ENCODE data around the gene ARL13B. TPM values are rescaled to one million over a fixed set of nuclear protein-coding genes. Genes with fewer than 3 reads are reported as not detected.

The ARL13B gene
- total RNA-seq, 2 experiments from 2014 or later = 10.5 to 10.7 TPM

DNA sequence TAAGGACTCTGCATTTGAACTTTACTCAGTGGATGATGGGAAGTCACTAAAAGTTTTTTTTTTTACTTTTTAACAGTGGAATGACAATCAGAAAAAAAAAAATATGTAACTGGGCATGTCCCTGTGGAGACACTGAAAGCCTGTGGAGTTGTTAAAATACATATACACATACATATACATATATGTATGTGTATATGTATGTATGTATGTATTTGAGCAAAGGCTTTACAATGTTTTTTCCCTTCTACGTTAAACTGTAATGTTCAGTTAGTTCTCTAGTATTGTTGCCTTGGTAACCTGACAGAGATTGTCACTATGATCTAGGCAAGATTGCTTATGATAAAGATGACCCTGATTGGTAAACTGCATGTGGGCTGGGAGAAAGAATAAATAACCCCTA, 113.2 kb downstream of the ARL13B start:
- Mint-ChIP-seq H3K27me3 (no peaks in the 10 kb centered on the region), H3K9me3 (no peaks in the 10 kb centered on the region), H3K4me1 (no peaks in the 10 kb centered on the region), H3K36me3 (peaks cover 20% of the 10 kb centered on the region), H3K4me3 (no peak overlapping the region), H3K27ac (no peak overlapping the region)
- DNase-seq = no peak

DNA sequence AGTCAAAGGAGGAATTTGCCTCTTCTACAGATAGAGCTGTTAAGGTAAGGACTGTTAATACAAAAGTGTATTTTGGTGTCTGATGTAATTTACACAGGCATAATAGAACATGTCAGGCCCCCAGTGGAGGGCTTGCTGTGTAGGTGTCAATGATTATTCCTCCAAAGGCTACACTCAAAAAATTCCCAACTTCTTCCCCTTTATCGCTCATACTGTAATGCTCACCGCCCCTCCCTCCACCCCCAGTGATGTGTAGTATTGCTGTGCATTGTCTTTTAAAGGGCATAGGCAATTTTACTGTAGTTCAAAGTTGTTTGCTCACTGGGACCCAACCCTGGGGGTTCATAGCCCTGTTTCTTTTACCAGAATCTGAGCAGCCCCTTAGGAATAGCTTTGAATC, 115.2 kb downstream of the ARL13B start:
- Mint-ChIP-seq H3K27me3 (no peaks in the 10 kb centered on the region), H3K36me3 (peaks cover 17% of the 10 kb centered on the region), H3K4me1 (no peaks in the 10 kb centered on the region), H3K27ac (no peak overlapping the region), H3K4me3 (no peak overlapping the region), H3K9me3 (no peaks in the 10 kb centered on the region)
- no peak for DNase-seq

DNA sequence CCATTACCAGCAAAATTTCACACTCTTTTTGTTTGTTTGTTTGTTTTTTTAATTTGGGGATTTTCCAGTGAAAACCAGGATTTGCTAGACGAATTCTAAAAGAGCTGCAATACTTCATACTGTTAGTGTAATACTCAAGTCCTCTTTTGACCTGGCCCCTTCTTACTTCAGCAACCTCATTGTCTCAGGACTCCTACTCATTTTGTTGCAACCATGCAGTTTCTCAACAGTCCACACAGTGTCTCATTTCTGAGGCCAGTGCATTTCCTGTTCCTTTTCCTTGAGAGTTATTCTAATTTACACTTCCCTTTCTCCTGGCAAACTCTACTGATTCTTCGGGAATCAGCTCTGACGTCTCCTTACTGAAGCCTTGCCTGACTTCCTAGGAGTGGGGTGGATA, 118.5 kb downstream of the ARL13B start:
- DNase-seq = no peak
- Mint-ChIP-seq H3K36me3 (peaks cover 9% of the 10 kb centered on the region), H3K27me3 (no peaks in the 10 kb centered on the region), H3K9me3 (no peaks in the 10 kb centered on the region), H3K4me1 (no peaks in the 10 kb centered on the region), H3K4me3 (no peak overlapping the region), H3K27ac (no peak overlapping the region)

DNA sequence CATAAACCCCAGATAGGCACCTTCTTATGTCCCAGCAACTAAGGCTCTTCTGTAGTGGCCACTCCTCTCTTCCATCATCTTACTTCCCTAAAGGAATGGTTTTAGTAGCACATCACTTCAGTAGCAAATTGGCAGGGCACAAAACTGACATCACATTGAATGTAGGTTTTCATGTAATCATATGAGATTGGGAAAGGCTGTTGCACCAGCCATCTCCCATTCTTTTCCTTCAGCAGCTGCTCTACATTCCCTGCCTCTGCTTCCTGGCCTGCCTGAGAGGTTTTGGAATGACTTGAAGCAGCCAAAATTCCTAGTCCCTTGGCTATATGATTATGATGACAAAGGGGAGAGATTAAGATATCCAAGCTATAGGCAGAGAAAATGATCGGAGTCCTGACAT, 119.4 kb downstream of the ARL13B start:
- H3K36me3 Mint-ChIP-seq = peaks cover 7% of the 10 kb centered on the region
- no peak overlapping the region for H3K27ac Mint-ChIP-seq
- H3K4me1 Mint-ChIP-seq = no peaks in the 10 kb centered on the region
- H3K27me3 Mint-ChIP-seq = no peaks in the 10 kb centered on the region
- H3K9me3 Mint-ChIP-seq = no peaks in the 10 kb centered on the region
- no peak for DNase-seq
- no peak overlapping the region for H3K4me3 Mint-ChIP-seq

DNA sequence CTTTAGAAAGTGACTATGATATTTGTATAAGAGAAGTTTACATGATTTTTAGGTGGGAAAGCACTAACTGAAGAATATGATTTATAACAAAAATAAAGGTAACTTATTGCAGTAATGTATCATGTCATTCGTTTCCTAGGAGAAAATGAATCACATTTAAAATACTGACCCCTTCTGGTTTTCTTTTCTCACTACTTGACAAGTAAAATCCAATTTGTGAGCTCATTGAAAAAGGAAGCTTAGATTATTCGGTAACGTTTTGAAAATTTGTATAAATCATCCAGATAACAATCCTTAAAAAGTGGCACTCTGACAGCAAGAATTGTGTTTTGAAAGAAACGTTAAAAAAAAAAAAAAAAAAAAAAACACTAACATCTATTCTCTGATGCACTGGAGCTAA, 121.9 kb downstream of the ARL13B start:
- DNase-seq = no peak
- no peaks in the 10 kb centered on the region for H3K27me3 Mint-ChIP-seq
- H3K4me1 Mint-ChIP-seq = no peaks in the 10 kb centered on the region
- H3K27ac Mint-ChIP-seq = no peak overlapping the region
- H3K4me3 Mint-ChIP-seq = no peak overlapping the region
- peaks cover 10% of the 10 kb centered on the region for H3K36me3 Mint-ChIP-seq
- no peaks in the 10 kb centered on the region for H3K9me3 Mint-ChIP-seq

Other genes with a start within 250 kb of the ARL13B start
- under 1 TPM; 0.32 to 0.43 TPM for gene PROS1, start 6.3 kb upstream of the ARL13B start, total RNA-seq
- not detected for gene STX19, start 48.4 kb downstream of the ARL13B start, total RNA-seq
- 1 to 10 TPM; 6.6 to 7.1 TPM for gene DHFR2, start 82.8 kb downstream of the ARL13B start, total RNA-seq
- gene NSUN3, start 82.9 kb downstream of the ARL13B start, total RNA-seq = 10 to 100 TPM; 13.2 to 13.5 TPM